Transverse colon (tissue), 4 donors: ENCODE data around the gene VCP. TPM values are rescaled to one million over a fixed set of nuclear protein-coding genes. Genes with fewer than 3 reads are reported as not detected.

Experiments used
- DNase-seq: peaks from one replicate; pipeline ENCODE4 v3.0.0-alpha.2; 2019
- H3K27ac ChIP-seq, 4 donors: fragments of 200-600 bp; sonication (generic); 2 replicates each; pipeline ENCODE4 v1.5.1; 2016 to 2018; ENCODE audit warnings: inconsistent platforms in 4 of 4
- H3K27me3 ChIP-seq: fragments of 200-600 bp; sonication (generic); 2 replicates; pipeline ENCODE4 v1.5.1; 2017; ENCODE audit warnings: inconsistent platforms
- H3K36me3 ChIP-seq, 4 donors: fragments of 200-600 bp; sonication (generic); 2 replicates each; pipeline ENCODE4 v1.5.1; 2017 to 2019; ENCODE audit warnings: inconsistent platforms in 4 of 4
- H3K4me1 ChIP-seq, 4 donors: fragments of 200-600 bp; sonication (generic); 2 replicates each; pipeline ENCODE4 v1.5.1; 2017 to 2020; ENCODE audit warnings: inconsistent platforms in 4 of 4
- H3K4me3 ChIP-seq, 4 donors: fragments of 200-600 bp; sonication (generic); 1 replicate in 1 of 4; 2 replicates in 3 of 4; pipeline versions ENCODE4 v1.5.1 to v1.6.1; 2017 to 2019; ENCODE audit warnings: inconsistent platforms in 4 of 4
- H3K9me3 ChIP-seq, 2 donors: fragments of 200-600 bp; sonication (generic); 2 replicates each; pipeline ENCODE4 v1.5.1; 2017 to 2019; ENCODE audit warnings: inconsistent platforms in 2 of 2
- CTCF ChIP-seq, 5 experiments: fragments of 200-600 bp in 3 of 5; fragments of 450-650 bp in 2 of 5; sonication (generic) in 3 of 5; IDR thresholded peaks; 1 replicate in 2 of 5; 2 replicates in 3 of 5; pipeline ENCODE4 v1.5.1; 2016 to 2017; ENCODE audit warnings: antibody characterized with exemption in 5 of 5, inconsistent platforms in 3 of 5, mild to moderate bottlenecking in 2 of 5, moderate library complexity in 1 of 5
- EP300 ChIP-seq: sonication (generic); formaldehyde crosslinking; IDR thresholded peaks from one replicate; pipeline ENCODE4 v1.6.1; 2017; ENCODE audit warnings: antibody characterized with exemption, low read depth
- POLR2A ChIP-seq: fragments of 450-650 bp; IDR thresholded peaks from one replicate; pipeline ENCODE4 v1.6.1; 2016; ENCODE audit warnings: antibody characterized with exemption, mild to moderate bottlenecking, moderate library complexity
- POLR2AphosphoS5 ChIP-seq, 3 donors: sonication (generic); formaldehyde crosslinking; IDR thresholded peaks; one replicate each; pipeline ENCODE4 v1.6.1; 2016; ENCODE audit warnings: antibody characterized with exemption in 3 of 3
- WGBS, 2 donors: methylation state at CpG; one replicate each; pipeline ENCODE4 v1.1.5; 2018; ENCODE audit warnings: low coverage in 1 of 2; 5-methylcytosine and 5-hydroxymethylcytosine counted together
- in situ Hi-C, 4 donors: fragments of 200-750 bp; cut with MboI; loops; one replicate each; pipeline versions ENCODE4 v1.15.0 to v1.15.1; 2017; ENCODE audit warnings: low sequenced_read_pairs in 3 of 4, low pct_ligation_motif_present in 1 of 4, low pct_unique_long_range_greater_than_20kb in 1 of 4
- intact Hi-C: fragments of 100-400 bp; cut with DNase I; formaldehyde crosslinking; loops from one replicate; pipeline ENCODE4 v1.15.1; 2023; ENCODE audit warnings: low total_unique reads
- total RNA-seq, 4 donors: library from RNA; depleted of rRNA; stranded (reverse); fragments of >200 nt; gene quantifications; one replicate each; pipeline ENCODE4 v1.1.0, GENCODE V29; 2016

The VCP gene
- total RNA-seq, 4 donors from 2014 or later = 45.3 to 196 (median 124) TPM

- Histone ChIP-seq H3K27ac (no peak overlapping the region), H3K27me3 (no peaks in the 10 kb centered on the region), H3K4me3 (no peak overlapping the region), H3K4me1 (peaks cover 19 to 33% (median 29%) of the 10 kb centered on the region in 4 donors), H3K36me3 (peaks cover 0 to 37% (median 8%) of the 10 kb centered on the region in 4 donors), H3K9me3 (no peaks in the 10 kb centered on the region)
- DNase-seq = no peak
- intact Hi-C loops = no loop called here
- in situ Hi-C loops = loop anchor here in 1 of 4 donors (25.0 kb wide), 1 partner anchor 456 kb away; a partner anchor contains a TSS
- 90 to 96% methylated on average over 3 to 7 of the region's 7 CpGs for WGBS, 2 donors
- TF ChIP-seq POLR2AphosphoS5 (IDR thresholded peaks at IDR 0.05) (no peak), EP300 (no peak), CTCF (IDR thresholded peaks at IDR 0.05) (no peak), POLR2A (no peak)
Observed at GRCh38 chr9:35106343-35106730, 33.9 kb upstream of the VCP start.

GRCh38 chr9:35105571-35106342 lies 33.3 kb upstream of the VCP start:
- WGBS, 2 donors = 90 to 100% methylated on average over 3 to 13 of the region's 13 CpGs
- peaks cover 18 to 33% (median 25%) of the 10 kb centered on the region in 4 donors for H3K4me1 ChIP-seq
- H3K36me3 ChIP-seq = peaks cover 0 to 43% (median 8%) of the 10 kb centered on the region in 4 donors
- no peak overlapping the region for H3K4me3 ChIP-seq
- H3K9me3 ChIP-seq = no peaks in the 10 kb centered on the region
- in situ Hi-C loops (loop anchor here in 1 of 4 donors (25.0 kb wide), 1 partner anchor 457 kb away; a partner anchor contains a TSS), intact Hi-C loops (no loop called here)
- TF ChIP-seq EP300 (no peak), POLR2A (no peak), POLR2AphosphoS5 (IDR thresholded peaks at IDR 0.05) (no peak), CTCF (IDR thresholded peaks at IDR 0.05) (no peak)
- no peak for DNase-seq
- no peaks in the 10 kb centered on the region for H3K27me3 ChIP-seq
- H3K27ac ChIP-seq = no peak overlapping the region

- Histone ChIP-seq H3K9me3 (no peaks in the 10 kb centered on the region), H3K27me3 (no peaks in the 10 kb centered on the region), H3K27ac (no peak overlapping the region), H3K36me3 (peaks cover 0 to 49% (median 10%) of the 10 kb centered on the region in 4 donors), H3K4me1 (peaks cover 12 to 27% (median 19%) of the 10 kb centered on the region in 4 donors), H3K4me3 (no peak overlapping the region)
- intact Hi-C loops (no loop called here), in situ Hi-C loops (loop anchor here in 1 of 4 donors (25.0 kb wide), 1 partner anchor 457 kb away; a partner anchor contains a TSS)
- DNase-seq = no peak
- whole genome bisulfite sequencing, 2 donors = 93 to 97% methylated on average over 4 to 12 of the region's 12 CpGs
- TF ChIP-seq CTCF (IDR thresholded peaks at IDR 0.05) = no peak
- no peak for TF ChIP-seq POLR2AphosphoS5 (IDR thresholded peaks at IDR 0.05)
- TF ChIP-seq EP300 = no peak
- TF ChIP-seq POLR2A = no peak
Observed at GRCh38 chr9:35105126-35105525, 32.7 kb upstream of the VCP start.

- no peak for TF ChIP-seq CTCF (IDR thresholded peaks at IDR 0.05)
- peak overlapping the region in 1 of 4 donors; percentile 94 for H3K27ac ChIP-seq
- WGBS, 2 donors = 83 to 93% methylated on average over 1 to 4 of the region's 4 CpGs
- in situ Hi-C loops = loop anchor here in 1 of 4 donors (25.0 kb wide), 1 partner anchor 458 kb away; a partner anchor contains a TSS
- no peak for DNase-seq
- H3K4me1 ChIP-seq = peaks cover 11 to 25% (median 18%) of the 10 kb centered on the region in 4 donors
- H3K27me3 ChIP-seq = no peaks in the 10 kb centered on the region
- H3K9me3 ChIP-seq = no peaks in the 10 kb centered on the region
- H3K4me3 ChIP-seq = no peak overlapping the region
- peaks cover 0 to 54% (median 12%) of the 10 kb centered on the region in 4 donors for H3K36me3 ChIP-seq
- intact Hi-C loops = no loop called here
Observed at GRCh38 chr9:35104586-35104985, 32.2 kb upstream of the VCP start.
